ENCODE results near the gene KCNQ2.

KCNQ2 gene

DNA sequence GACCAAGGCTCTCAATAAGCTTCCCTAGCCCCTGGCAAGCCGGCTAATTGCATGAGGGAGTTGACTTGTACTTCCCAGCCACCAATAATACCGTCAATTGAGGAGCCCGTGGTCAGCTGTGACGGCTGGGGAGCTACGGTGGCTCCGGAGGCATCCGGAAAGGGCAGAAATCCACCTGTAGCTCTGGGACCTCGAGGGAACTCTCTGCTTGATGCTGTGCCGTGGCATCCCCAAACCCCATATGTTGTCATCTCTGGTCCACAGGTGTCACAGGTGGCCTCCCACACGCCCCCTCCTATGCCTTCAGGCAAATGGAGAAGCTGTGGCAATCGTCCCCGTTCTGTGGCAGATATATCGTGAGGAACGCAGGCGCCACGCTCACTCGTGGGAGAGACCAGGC lies 5.5 kb upstream of the KCNQ2 start:
- Histone ChIP-seq H3K36me3 (no peaks in the 10 kb centered on the region), H3K4me3 (no peak overlapping the region), H3K9me3 (no peaks in the 10 kb centered on the region), H3K27ac (no peak overlapping the region), H3K27me3 (peaks cover 0 to 96% of the 10 kb centered on the region in 2 donors), H3K4me1 (peaks cover 0 to 1% (median 0%) of the 10 kb centered on the region in 4 donors)
- no peak for DNase-seq
- intact Hi-C loops (cut with DNase I; ENCODE audit: low total_unique reads): no loop called here
- TF ChIP-seq CTCF (IDR thresholded peaks at IDR 0.05): no peak

DNA sequence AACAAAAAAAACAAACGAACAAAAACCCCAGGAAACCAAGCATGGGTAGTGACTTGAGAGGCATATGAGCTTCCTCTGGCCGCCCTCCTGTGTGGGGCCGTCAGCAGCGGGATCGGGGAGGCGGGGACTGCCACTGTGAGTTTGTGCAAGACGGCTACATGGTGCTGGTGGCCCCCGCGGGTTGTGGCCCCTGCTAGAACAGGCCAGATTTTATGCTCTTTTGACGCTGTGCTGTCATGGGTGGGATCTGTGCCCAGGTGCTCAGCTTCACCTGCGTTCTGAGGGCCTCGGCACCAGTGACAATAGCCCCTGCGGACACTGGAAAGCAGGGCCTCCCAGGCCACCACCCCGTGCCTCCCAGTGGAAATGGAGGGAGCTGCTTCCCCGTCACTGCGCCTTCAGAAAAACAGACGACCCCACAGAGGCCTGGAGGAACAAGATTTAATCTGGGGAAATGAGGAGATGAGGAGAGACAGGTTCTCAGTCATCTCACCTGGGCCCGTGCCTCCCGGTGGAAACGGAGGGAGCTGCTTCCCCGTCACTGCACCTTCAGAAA lies 4.7 kb upstream of the KCNQ2 start:
- Histone ChIP-seq H3K27me3 (peaks cover 0 to 91% of the 10 kb centered on the region in 2 donors), H3K27ac (no peak overlapping the region)

DNA sequence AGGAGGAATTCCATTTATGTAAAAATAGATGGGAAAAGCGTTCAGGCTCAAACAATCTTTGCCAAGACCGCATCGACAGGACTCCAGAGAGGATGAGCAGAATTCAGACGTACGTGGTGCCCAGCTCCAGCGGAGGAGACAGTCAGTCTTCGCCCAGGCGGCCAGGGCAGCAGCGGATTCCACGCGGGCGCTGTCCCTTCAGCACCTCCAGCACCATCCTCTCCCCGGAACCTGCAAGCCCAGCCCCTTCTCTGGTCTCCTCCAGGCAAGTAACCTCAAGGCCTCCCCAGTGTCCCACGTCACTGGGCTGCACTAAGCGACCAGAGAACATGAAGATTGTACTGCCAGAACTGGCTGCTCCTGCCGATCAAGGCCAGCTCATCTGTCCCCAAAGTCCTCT lies 2.8 kb upstream of the KCNQ2 start:
- Histone ChIP-seq H3K4me3 (no peak overlapping the region), H3K27ac (no peak overlapping the region), H3K36me3 (no peaks in the 10 kb centered on the region), H3K9me3 (no peaks in the 10 kb centered on the region), H3K27me3 (peaks cover 0 to 94% of the 10 kb centered on the region in 2 donors), H3K4me1 (peaks cover 0 to 13% (median 9%) of the 10 kb centered on the region in 4 donors)
- no peak for TF ChIP-seq CTCF (IDR thresholded peaks at IDR 0.05)
- DNase-seq: no peak
- intact Hi-C loops (cut with DNase I; ENCODE audit: low total_unique reads): no loop called here

More for the DNA sequence above, 4.7 kb upstream of the KCNQ2 start:
- Histone ChIP-seq H3K36me3 (no peaks in the 10 kb centered on the region), H3K9me3 (no peaks in the 10 kb centered on the region), H3K4me1 (peaks cover 0 to 3% (median 2%) of the 10 kb centered on the region in 4 donors), H3K4me3 (no peak overlapping the region)
- no peak for DNase-seq
- intact Hi-C loops (cut with DNase I; ENCODE audit: low total_unique reads): no loop called here
- no peak for TF ChIP-seq CTCF (IDR thresholded peaks at IDR 0.05)

- Histone ChIP-seq H3K27ac (no peak overlapping the region), H3K9me3 (no peaks in the 10 kb centered on the region), H3K27me3 (peaks cover 0 to 94% of the 10 kb centered on the region in 2 donors), H3K36me3 (no peaks in the 10 kb centered on the region), H3K4me3 (no peak overlapping the region), H3K4me1 (peaks cover 0 to 13% (median 9%) of the 10 kb centered on the region in 4 donors)
- no peak for TF ChIP-seq CTCF (IDR thresholded peaks at IDR 0.05)
- no peak for DNase-seq
- intact Hi-C loops (cut with DNase I; ENCODE audit: low total_unique reads): no loop called here
Observed at GRCh38 chr20:63473555-63474449, 1.3 kb upstream of the KCNQ2 start.

DNA sequence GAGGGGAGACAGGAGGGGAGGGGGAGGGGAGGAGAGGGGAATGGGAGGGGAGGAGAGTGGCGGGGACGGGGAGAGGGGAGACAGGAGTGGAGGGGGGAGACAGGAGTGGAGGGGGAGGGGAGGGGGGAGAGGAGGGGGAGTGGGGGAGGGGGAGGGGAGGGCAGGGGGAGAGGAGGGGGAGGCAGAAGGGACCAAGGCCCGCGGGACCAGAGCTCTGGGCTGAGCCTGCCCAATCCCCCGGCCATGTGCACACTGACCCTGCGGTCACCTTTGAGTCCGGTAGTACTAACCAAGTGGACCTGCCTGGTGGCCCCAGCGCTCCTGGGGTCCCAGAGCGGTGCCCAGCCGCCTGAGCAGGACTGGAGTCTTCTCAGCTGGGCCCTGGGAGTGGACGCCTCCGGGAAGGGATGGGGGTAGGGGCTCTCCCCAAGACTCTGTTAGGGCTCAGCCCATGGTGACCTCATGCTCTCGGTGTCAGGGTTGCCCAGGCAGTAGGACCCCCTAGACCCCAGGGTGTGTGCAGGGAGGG lies 471 bp upstream of the KCNQ2 start:
- Histone ChIP-seq H3K4me1 (peaks cover 0 to 13% (median 9%) of the 10 kb centered on the region in 4 donors), H3K27ac (no peak overlapping the region), H3K27me3 (peaks cover 0 to 94% of the 10 kb centered on the region in 2 donors), H3K9me3 (no peaks in the 10 kb centered on the region), H3K36me3 (no peaks in the 10 kb centered on the region), H3K4me3 (no peak overlapping the region)
- TF ChIP-seq CTCF (IDR thresholded peaks at IDR 0.05): no peak
- intact Hi-C loops (cut with DNase I; ENCODE audit: low total_unique reads): no loop called here
- DNase-seq: no peak
